ENCODE measurements around the gene KIF7. TPM values are rescaled to one million over a fixed set of nuclear protein-coding genes. Genes with fewer than 3 reads are reported as not detected.
"Not testable (repeated sequence)": the region's sequence is repeated elsewhere in the genome, so short reads cannot be mapped to it uniquely, and the experiment has no call there.

The KIF7 gene
- total RNA-seq, 2 donors from 2014 or later: 1.7 to 2.5 TPM

DNA sequence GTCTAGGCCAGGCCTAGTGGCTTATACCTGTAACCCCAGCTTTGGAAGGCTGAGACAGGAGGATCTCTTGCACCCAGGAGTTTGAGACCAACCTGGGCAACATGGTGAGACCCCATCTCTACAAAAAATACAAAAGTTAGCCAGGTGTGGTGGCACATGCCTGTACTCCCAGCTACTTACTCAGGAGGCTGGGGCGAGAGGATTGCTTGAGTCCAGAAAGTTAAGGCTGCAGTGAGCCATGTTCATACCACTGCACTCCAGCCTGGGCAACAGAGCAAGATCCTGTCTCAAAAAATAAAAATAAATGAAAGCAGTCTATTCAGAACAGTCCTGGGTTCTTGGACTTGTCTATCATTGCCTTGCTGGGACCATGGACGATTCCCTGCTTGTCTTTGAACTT is 74.5 kb downstream of the KIF7 start:
- intact Hi-C loops (cut with DNase I, micrococcal nuclease); DNase-seq; ATAC-seq: not testable (repeated sequence)

DNA sequence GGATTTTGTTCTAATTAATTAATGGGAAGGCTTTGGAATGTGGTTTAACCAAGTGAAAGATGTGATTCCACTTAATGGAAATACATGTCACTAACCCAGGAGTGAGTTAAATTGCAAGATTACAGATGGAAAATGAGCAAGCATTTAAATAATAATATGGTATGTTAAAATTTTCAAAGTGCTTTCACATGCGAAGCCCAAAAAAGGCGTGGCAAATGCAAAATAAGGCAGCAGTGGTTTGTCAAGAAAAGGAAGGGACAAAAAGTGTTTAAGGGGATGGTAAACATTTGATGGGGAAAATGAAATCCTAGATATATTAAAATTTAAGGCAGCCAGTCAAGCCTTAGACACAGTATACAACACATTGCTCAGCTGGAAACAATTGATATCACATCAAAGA is 77.1 kb downstream of the KIF7 start:
- intact Hi-C loops (cut with DNase I, micrococcal nuclease): no loop called here
- DNase-seq (no peak), ATAC-seq (no peak)

Other genes starting within 250 kb of the KIF7 start
- under 1 TPM in 1 of 2 donors, not detected in 1; 0.89 TPM for gene RHCG, start 158.9 kb downstream of the KIF7 start, total RNA-seq
- gene TICRR, start 80.0 kb downstream of the KIF7 start, total RNA-seq: 1 to 10 TPM; 1.3 to 4.4 TPM
- gene PLIN1, start 23.9 kb upstream of the KIF7 start, total RNA-seq: 1 to 10 TPM; 2.3 to 5.1 TPM
- 10 to 100 TPM; 23.4 to 28.1 TPM for gene PEX11A, start 35.3 kb upstream of the KIF7 start, total RNA-seq
- not detected for gene WDR93, start 35.3 kb upstream of the KIF7 start, total RNA-seq
- 10 to 100 TPM in 1 of 2 donors, 1 to 10 TPM in 1; 9.7 to 13.4 TPM for gene MESP1, start 95.8 kb upstream of the KIF7 start, total RNA-seq
- 1 to 10 TPM in 1 of 2 donors, under 1 TPM in 1; 0.84 to 1.0 TPM for gene MESP2, start 120.9 kb upstream of the KIF7 start, total RNA-seq
- gene ANPEP, start 159.4 kb upstream of the KIF7 start, total RNA-seq: 100 to 1,000 TPM; 439 to 623 TPM
- gene AP3S2, start 238.5 kb upstream of the KIF7 start, total RNA-seq: 10 to 100 TPM; 54.0 to 59.3 TPM

Data from left colon (tissue), 2 donors.